Mesendoderm (in vitro differentiated cells): ENCODE data around the gene NR5A2.

Experiments
- DNase-seq: peaks from one replicate; pipeline ENCODE4 v3.0.0; 2013
- H2AK5ac ChIP-seq: 2 replicates; pipeline ENCODE4 v1.6.1; 2013; ENCODE audit warnings: low read length, inconsistent platforms
- H2BK120ac ChIP-seq: 2 replicates; pipeline ENCODE4 v1.6.1; 2013; ENCODE audit warnings: low read depth, mild to moderate bottlenecking, low read length, moderate library complexity, mixed read lengths
- H2BK15ac ChIP-seq: replicated peaks from 2 replicates; pipeline ENCODE4 v1.6.1; 2013; ENCODE audit warnings: low read depth, mild to moderate bottlenecking, moderate library complexity
- H2BK5ac ChIP-seq: 2 replicates; pipeline ENCODE4 v1.6.1; 2013; ENCODE audit warnings: low read length, inconsistent platforms
- H3K18ac ChIP-seq: 2 replicates; pipeline ENCODE4 v1.6.1; 2013; ENCODE audit warnings: mild to moderate bottlenecking, low read length, mixed read lengths
- H3K23ac ChIP-seq: one replicate; pipeline ENCODE4 v1.6.1; 2013; ENCODE audit warnings: low read length
- H3K27ac ChIP-seq: 2 replicates; pipeline ENCODE4 v1.5.1; 2013; ENCODE audit warnings: low read depth, mild to moderate bottlenecking, inconsistent platforms, low read length, moderate library complexity
- H3K27me3 ChIP-seq: 2 replicates; pipeline ENCODE4 v1.6.1; 2013; ENCODE audit warnings: low read length, control low read depth, mild to moderate bottlenecking, inconsistent platforms; ENCODE audit not compliant: insufficient read depth, poor library complexity
- H3K36me3 ChIP-seq: 2 replicates; pipeline ENCODE4 v1.6.1; 2013; ENCODE audit warnings: low read length, inconsistent platforms; ENCODE audit not compliant: control insufficient read depth, insufficient read depth
- H3K4ac ChIP-seq: one replicate; pipeline ENCODE4 v1.6.1; 2013; ENCODE audit warnings: low read depth, mild to moderate bottlenecking, low read length, moderate library complexity
- H3K4me1 ChIP-seq: 2 replicates; pipeline ENCODE4 v1.6.1; 2013; ENCODE audit warnings: low read depth, low read length, inconsistent platforms; ENCODE audit not compliant: control insufficient read depth
- H3K4me2 ChIP-seq: 2 replicates; pipeline ENCODE4 v1.6.1; 2013; ENCODE audit warnings: low read length
- H3K4me3 ChIP-seq: 2 replicates; pipeline ENCODE4 v1.5.1; 2013; ENCODE audit warnings: mild to moderate bottlenecking, low read length
- H3K56ac ChIP-seq: one replicate; pipeline ENCODE4 v1.6.1; 2013; ENCODE audit warnings: low read length
- H3K79me1 ChIP-seq: 2 replicates; pipeline ENCODE4 v1.6.1; 2013; ENCODE audit warnings: low read length, inconsistent platforms
- H3K79me2 ChIP-seq: 2 replicates; pipeline ENCODE4 v1.6.1; 2013; ENCODE audit warnings: mild to moderate bottlenecking, low read length; ENCODE audit not compliant: control insufficient read depth, insufficient read depth
- H3K9ac ChIP-seq: 2 replicates; pipeline ENCODE4 v1.6.1; 2013; ENCODE audit warnings: low read length, inconsistent platforms
- H4K5ac ChIP-seq: one replicate; pipeline ENCODE4 v1.6.1; 2013; ENCODE audit warnings: low read length
- H4K8ac ChIP-seq: one replicate; pipeline ENCODE4 v1.6.1; 2013; ENCODE audit warnings: low read depth, mild to moderate bottlenecking, control low read depth, low read length, moderate library complexity
- WGBS: extraction: QIAGEN DNeasy Blood & Tissue Kit; methylation state at CpG from one replicate; pipeline ENCODE4 v1.1.7; 2013; ENCODE audit warnings: low lambda C conversion rate, missing lambda C conversion rate; ENCODE audit not compliant: insufficient coverage; ENCODE audit errors: extremely low coverage; 5-methylcytosine and 5-hydroxymethylcytosine counted together

Gene NR5A2

GRCh38 chr1:200215350-200215749, 187.8 kb downstream of the NR5A2 start:
- no peak for DNase-seq
- Histone ChIP-seq H2BK120ac (no peak overlapping the region), H3K27me3 (no peaks in the 10 kb centered on the region), H3K4ac (no peak overlapping the region), H3K4me2 (no peak overlapping the region), H2AK5ac (no peak overlapping the region), H3K27ac (no peak overlapping the region), H3K36me3 (no peaks in the 10 kb centered on the region), H3K9ac (no peak overlapping the region), H4K8ac (no peak overlapping the region), H4K5ac (no peak overlapping the region), H2BK15ac (no peak overlapping the region), H3K56ac (no peak overlapping the region), H2BK5ac (no peak overlapping the region), H3K79me2 (no peaks in the 10 kb centered on the region), H3K79me1 (no peaks in the 10 kb centered on the region), H3K4me3 (no peak overlapping the region), H3K23ac (no peak overlapping the region), H3K18ac (no peak overlapping the region), H3K4me1 (no peaks in the 10 kb centered on the region)
- no CpG with 5 or more reads among the region's 2 CpGs for WGBS

- Histone ChIP-seq H3K79me1 (no peaks in the 10 kb centered on the region), H2BK15ac (no peak overlapping the region), H4K8ac (no peak overlapping the region), H3K56ac (no peak overlapping the region), H3K36me3 (no peaks in the 10 kb centered on the region), H4K5ac (no peak overlapping the region), H3K18ac (no peak overlapping the region), H3K27ac (no peak overlapping the region), H2BK5ac (no peak overlapping the region), H2AK5ac (no peak overlapping the region), H3K79me2 (no peaks in the 10 kb centered on the region), H3K27me3 (no peaks in the 10 kb centered on the region), H2BK120ac (no peak overlapping the region), H3K4me2 (no peak overlapping the region), H3K4ac (no peak overlapping the region), H3K4me1 (no peaks in the 10 kb centered on the region), H3K4me3 (no peak overlapping the region), H3K23ac (no peak overlapping the region), H3K9ac (no peak overlapping the region)
- WGBS = no CpG with 5 or more reads among the region's 5 CpGs
- DNase-seq = no peak
These were observed 190.2 kb downstream of the NR5A2 start for GRCh38 chr1:200217703-200218102.

- H2BK120ac ChIP-seq = no peak overlapping the region
- H3K9ac ChIP-seq = no peak overlapping the region
These were observed 194.2 kb downstream of the NR5A2 start for GRCh38 chr1:200221614-200222282.

GRCh38 chr1:200223207-200223606, 195.7 kb downstream of the NR5A2 start:
- Histone ChIP-seq H3K4me2 (no peak overlapping the region), H2BK15ac (no peak overlapping the region), H2BK120ac (no peak overlapping the region), H3K4me3 (no peak overlapping the region), H3K36me3 (no peaks in the 10 kb centered on the region), H2AK5ac (no peak overlapping the region), H4K8ac (no peak overlapping the region), H3K18ac (no peak overlapping the region), H3K27me3 (no peaks in the 10 kb centered on the region), H4K5ac (no peak overlapping the region), H3K56ac (no peak overlapping the region), H3K79me2 (no peaks in the 10 kb centered on the region), H3K79me1 (no peaks in the 10 kb centered on the region), H3K9ac (no peak overlapping the region), H3K27ac (no peak overlapping the region), H2BK5ac (no peak overlapping the region), H3K4ac (no peak overlapping the region), H3K23ac (no peak overlapping the region), H3K4me1 (peaks cover 3% of the 10 kb centered on the region)
- WGBS = no CpG with 5 or more reads among the region's 2 CpGs
- DNase-seq = no peak

More at GRCh38 chr1:200221614-200222282, 194.2 kb downstream of the NR5A2 start:
- Histone ChIP-seq H3K18ac (no peak overlapping the region), H3K23ac (no peak overlapping the region), H3K4ac (no peak overlapping the region), H3K27me3 (no peaks in the 10 kb centered on the region), H3K4me1 (peaks cover 3% of the 10 kb centered on the region), H3K79me1 (no peaks in the 10 kb centered on the region), H2BK15ac (no peak overlapping the region), H3K4me2 (no peak overlapping the region), H2BK5ac (no peak overlapping the region), H3K56ac (no peak overlapping the region), H3K79me2 (no peaks in the 10 kb centered on the region), H3K36me3 (no peaks in the 10 kb centered on the region), H4K5ac (no peak overlapping the region), H4K8ac (no peak overlapping the region), H3K27ac (no peak overlapping the region), H3K4me3 (no peak overlapping the region), H2AK5ac (no peak overlapping the region)
- no peak for DNase-seq
- WGBS = no CpG with 5 or more reads among the region's 4 CpGs

GRCh38 chr1:200223613-200224012, 196.1 kb downstream of the NR5A2 start:
- Histone ChIP-seq H3K36me3 (no peaks in the 10 kb centered on the region), H2BK120ac (no peak overlapping the region), H2BK15ac (no peak overlapping the region), H3K27ac (no peak overlapping the region), H3K4me3 (no peak overlapping the region), H3K4me1 (peaks cover 3% of the 10 kb centered on the region), H3K4ac (no peak overlapping the region), H2BK5ac (no peak overlapping the region), H3K56ac (no peak overlapping the region), H3K79me2 (no peaks in the 10 kb centered on the region), H4K8ac (no peak overlapping the region), H3K79me1 (no peaks in the 10 kb centered on the region), H3K23ac (no peak overlapping the region), H3K9ac (no peak overlapping the region), H2AK5ac (no peak overlapping the region), H3K27me3 (no peaks in the 10 kb centered on the region), H3K18ac (no peak overlapping the region), H3K4me2 (no peak overlapping the region), H4K5ac (no peak overlapping the region)
- no peak for DNase-seq
- WGBS = no CpG with 5 or more reads among the region's 4 CpGs

- Histone ChIP-seq H2BK120ac (no peak overlapping the region), H3K27ac (no peak overlapping the region), H3K4me3 (no peak overlapping the region), H3K4ac (no peak overlapping the region), H3K18ac (no peak overlapping the region), H4K8ac (no peak overlapping the region), H3K79me1 (no peaks in the 10 kb centered on the region), H4K5ac (no peak overlapping the region), H3K27me3 (no peaks in the 10 kb centered on the region), H3K23ac (no peak overlapping the region), H3K36me3 (no peaks in the 10 kb centered on the region), H2BK5ac (no peak overlapping the region), H2BK15ac (no peak overlapping the region), H3K9ac (no peak overlapping the region), H2AK5ac (no peak overlapping the region), H3K4me2 (no peak overlapping the region), H3K79me2 (no peaks in the 10 kb centered on the region), H3K56ac (no peak overlapping the region), H3K4me1 (peaks cover 3% of the 10 kb centered on the region)
- DNase-seq = peak; percentile 48
- WGBS = no CpG with 5 or more reads among the region's 4 CpGs
These were observed 196.8 kb downstream of the NR5A2 start for GRCh38 chr1:200224315-200224714.
